IPS DF 19.7 (cell line): ENCODE results near the gene TIAM1.

Source experiments
- DNase-seq: peaks from one replicate; pipeline ENCODE4 v3.0.0-alpha.2; 2013; ENCODE audit warnings: low read depth, low spot score

Gene TIAM1

DNA sequence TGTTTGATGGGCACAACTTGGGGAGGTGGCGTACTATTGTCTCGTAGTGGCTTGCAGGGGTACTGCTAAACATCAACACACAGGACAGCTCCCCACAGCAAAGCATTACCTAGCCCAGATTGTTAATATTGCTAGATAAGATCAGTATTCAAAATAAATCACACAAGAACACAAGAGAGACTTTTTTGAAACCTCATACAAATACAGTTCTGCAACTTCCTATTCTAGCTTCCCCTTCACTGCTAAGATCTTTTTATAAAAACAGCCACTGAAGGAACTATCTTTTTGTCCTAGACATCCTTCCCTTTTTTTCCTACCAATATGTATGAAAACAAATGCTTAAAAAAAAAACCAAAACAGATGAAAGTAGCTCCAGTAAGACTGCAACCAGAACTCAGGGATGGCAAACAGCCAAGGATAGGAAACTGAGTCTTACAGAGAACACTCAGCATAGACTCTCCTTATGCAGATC is 167.9 kb downstream of the TIAM1 start:
- DNase-seq, result no peak

DNA sequence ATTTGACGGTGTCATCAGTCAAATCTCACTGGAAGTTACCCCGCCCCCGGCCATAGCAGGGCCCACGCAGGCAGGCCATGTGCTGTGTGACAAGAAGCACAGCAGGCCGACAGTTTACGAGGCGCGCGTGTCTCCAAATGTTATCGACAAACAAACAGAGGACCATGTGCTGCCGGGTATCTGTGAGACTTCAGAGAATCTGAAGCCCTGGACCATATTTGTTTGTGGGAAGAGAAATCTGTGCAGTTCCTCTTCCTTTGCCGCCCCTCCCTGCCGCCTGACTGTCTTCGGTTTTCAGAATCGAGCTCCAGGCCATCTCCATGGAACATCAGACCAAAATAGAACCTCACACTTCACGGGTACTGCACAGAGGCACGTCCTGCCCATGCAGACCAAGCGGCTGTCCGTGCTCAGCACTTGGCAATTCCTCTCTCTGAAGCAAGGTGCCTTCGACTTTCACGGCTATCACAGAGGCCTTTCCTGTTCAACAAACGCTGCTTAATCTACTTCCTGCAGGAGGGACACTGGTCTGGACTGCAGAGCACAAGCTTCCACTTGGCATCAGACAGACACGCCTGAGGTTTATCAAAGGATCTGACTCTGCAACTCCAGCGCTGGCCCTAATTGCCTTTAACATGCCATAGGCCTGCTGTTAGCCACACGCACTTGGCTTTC is 170.0 kb downstream of the TIAM1 start:
- no peak for DNase-seq

DNA sequence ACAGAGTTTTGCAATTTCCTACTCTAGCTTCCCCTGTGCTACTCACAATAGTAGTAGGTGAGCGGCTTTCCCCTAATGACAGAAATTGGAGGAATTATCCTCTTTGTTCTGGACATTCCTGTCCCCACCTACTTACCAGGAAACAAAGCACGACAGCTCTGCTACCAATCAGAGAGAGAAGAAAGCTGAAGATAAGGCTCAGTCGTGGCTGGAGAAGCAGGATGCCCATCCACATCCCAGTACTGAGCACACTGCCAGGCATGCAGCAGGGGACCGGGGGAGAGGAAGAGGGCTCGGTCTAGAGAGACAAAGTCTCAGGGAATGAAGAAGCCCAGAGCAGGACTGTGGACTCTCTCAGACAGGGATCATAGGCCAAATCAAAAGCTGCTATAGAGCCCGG is 171.7 kb downstream of the TIAM1 start:
- DNase-seq, result no peak

DNA sequence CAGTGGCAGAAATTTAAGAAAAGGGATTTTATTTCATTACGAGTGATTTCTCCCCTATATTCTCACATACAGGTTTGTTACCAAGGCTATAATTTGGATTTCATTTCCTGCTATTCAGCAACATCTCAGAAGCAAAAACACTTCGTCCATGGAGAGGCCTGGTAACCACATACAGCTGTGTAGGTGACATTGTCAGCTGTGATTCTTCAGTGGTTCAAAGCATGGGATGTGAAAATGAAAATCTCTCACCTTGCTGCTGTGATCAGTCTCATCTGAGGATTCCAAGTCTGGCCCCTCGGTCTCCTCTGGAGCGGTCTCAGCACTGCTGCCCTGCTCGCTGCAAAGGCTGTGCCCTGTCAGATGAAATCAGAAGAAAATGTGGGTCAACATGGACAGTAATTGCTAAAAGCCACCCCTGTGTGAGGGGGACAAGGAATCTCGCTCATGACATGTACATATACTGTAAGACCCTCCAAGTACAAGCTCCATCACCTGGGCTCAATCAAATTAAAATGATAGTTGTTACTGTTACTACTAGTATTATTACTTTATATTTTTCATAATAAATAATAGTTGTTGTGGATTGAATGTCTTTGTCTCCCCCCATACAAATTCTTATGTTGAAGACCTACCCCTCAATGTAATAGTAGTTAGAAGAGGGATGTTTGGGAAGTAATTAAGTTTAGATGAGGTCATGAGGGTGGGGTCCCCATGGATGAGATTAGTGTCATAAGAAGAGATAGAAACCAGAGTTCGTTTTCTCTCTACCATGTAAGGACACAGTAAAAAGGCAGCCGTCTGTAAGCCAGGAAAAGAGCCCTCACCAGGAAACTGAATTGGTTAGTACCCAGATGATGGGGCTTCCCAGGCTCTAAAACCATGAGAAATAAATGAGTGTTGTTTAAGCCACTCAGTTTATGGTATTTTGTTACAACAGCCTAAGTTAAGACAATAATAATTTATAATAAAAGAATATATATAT is 179.1 kb downstream of the TIAM1 start:
- DNase-seq, result no peak

DNA sequence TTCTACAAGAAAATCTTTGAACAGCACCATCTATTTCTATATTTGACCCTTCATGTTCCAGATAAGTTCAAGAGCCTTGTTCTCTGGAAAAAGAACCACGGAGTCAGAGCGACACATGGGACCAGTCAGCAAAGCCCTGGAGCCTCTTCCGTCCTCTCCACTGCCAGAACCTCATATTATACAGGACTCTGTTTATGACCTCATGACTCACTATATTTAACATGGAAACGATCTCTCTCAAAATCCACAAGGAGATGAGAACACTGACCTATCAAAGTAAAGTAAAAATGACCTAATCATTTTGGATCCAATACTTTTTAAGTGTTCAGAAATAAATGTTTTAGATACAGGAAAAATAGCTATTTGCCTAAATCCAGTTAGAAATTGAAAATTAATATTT is 181.2 kb downstream of the TIAM1 start:
- DNase-seq, result no peak

DNA sequence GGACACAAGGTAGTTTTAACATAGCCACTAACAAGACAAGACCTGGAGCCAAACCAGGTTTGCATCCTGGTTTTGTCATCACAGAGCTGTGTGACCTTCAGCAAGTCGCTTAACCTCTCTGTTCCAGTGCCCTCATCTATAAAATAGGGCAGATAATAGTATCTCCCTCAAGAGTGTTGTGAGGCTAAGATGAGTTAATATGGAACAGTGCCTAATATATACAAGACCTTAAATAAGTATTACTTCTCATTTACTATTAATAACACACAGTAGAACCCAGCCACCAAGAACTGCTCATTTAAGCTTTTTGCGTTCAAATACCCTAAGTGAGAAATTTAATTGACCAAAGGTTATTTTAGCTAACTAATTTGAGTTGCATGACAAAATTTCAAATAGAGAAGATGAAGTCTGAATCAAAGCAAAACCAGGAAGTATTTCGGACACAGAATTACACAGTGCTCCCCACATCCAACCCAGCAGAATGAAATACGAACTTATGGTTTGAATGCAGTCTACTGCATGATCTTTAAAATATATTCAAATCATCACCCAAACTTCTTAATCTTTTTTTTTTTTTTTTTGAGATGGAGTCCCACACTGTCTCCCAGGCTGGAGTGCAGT is 181.9 kb downstream of the TIAM1 start:
- DNase-seq, result no peak

DNA sequence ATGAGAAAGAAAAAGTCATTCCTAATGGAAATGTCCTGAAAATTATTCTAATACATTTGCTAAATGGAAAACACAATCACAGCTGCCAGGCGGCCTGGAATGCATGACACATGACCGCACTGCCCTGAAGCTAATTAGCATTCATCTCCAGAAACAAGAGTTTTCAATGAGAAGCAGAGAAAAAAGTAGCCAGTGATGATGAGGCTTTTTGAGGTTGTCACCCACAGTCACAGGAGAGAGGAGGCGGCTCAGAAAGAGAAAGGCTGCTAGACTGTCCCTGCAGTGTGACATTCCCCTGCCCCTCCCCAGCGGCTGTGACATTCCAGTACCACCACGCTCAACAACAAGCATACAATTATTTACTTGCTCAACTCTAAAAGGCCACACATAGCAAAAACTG is 182.9 kb downstream of the TIAM1 start:
- DNase-seq, result no peak

DNA sequence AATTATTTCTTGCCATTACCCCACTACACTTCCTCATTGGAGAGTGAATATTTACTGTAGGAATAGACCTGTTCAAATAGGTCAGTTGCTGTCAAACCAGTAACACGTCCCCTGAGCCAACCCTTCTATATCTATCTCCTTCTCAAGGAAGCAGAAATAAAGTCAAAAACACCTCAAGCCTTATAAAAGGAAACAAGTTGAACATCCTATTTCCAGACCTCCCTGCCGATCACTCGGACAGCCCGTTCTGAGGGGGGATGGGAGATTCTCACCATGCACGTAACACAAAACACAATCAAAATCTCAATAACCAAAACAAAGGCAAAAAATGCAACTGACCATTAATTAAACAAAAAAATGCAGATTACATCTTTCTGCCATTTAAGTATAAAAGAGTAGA is 184.3 kb downstream of the TIAM1 start:
- no peak for DNase-seq

DNA sequence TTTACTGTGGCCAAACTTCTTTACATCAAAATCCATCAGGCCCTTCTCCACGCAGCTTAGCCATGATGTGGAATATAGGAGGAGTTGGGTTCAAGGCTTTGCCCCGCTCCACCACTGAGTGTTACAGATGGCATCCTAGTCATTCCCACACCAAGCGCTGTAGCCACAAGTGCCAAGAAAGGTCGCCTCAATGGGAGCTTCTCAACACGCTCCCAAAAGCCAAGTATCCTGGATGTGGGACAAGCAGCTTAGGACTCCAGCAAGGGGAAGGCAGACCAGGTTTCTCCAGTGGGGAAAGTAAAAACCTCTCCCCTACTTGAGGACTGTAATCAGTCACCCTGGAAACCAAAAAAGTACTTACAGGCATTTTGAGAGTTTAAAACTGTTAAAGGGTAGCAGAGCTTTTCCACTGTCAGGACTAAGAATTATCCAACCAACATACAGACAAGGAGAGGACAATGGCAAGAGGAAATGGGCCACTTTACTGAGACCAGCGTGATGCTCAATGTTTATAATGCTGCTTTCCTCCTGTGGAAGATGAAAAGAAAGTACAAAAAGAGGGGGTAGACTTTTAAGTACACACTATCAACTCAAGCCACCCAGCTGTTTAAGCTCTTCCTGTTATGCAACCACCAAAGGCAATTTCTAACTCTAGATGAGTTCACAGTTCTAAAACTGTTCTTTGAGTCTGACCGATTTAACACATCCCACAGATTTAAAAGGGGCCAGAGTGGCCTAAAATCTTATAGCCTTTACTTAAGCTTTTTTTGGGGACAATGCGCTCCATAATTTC is 185.1 kb downstream of the TIAM1 start:
- DNase-seq, result no peak

DNA sequence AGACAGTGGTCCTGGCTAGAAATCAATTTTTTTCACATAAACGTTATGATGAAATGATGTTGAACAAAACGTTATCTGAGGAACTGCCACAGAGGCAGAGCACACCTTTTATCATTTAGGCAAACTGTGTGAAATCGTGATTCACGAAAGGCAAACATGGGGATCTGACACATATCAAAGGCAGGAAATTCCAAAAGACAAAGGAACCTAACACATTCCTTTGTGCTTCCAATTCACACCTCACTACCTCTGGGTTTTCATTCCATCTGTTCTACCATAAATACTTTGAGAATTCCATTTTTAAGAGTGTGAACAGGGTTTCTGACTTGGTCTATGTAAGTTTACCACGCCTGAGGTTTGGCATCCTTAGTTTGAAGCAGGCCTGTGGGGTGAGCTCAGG is 186.3 kb downstream of the TIAM1 start:
- no peak for DNase-seq

DNA sequence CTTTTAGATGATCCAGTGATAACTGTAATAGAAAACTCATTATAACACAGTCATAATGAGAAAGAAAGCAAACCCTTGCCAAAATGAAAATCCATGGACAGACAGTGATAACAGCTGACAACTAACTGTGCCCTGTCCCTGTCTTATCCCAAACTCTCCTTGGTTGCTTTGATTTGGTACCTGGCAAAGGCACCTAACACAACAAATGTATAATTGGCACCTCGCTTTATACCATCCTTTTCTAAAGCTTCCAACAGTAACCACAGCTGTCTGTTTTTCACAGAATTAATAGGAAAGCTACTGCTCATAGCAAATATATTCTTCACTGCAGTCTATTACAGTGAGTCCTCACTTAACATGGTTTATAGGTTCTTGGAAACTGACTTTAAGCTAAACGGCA is 187.4 kb downstream of the TIAM1 start:
- DNase-seq, result no peak

DNA sequence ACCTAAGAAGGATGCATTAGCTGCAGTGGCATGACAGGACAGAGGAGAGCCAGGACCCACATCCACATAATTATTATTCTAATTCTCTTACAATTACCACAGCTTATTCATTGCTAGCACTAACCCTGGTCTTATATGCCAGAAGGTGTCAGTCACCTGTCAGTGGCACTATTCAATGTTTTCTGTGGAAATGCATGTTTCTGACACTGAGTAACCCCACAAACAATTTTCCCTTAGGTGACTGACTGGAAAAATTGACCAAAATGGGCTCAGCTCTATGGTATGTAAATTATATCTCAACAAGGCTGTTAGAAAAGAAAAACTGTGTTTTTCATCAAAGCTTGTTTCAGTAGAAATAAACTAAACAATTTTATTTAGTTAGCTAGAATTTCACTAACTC is 187.9 kb downstream of the TIAM1 start:
- no peak for DNase-seq

DNA sequence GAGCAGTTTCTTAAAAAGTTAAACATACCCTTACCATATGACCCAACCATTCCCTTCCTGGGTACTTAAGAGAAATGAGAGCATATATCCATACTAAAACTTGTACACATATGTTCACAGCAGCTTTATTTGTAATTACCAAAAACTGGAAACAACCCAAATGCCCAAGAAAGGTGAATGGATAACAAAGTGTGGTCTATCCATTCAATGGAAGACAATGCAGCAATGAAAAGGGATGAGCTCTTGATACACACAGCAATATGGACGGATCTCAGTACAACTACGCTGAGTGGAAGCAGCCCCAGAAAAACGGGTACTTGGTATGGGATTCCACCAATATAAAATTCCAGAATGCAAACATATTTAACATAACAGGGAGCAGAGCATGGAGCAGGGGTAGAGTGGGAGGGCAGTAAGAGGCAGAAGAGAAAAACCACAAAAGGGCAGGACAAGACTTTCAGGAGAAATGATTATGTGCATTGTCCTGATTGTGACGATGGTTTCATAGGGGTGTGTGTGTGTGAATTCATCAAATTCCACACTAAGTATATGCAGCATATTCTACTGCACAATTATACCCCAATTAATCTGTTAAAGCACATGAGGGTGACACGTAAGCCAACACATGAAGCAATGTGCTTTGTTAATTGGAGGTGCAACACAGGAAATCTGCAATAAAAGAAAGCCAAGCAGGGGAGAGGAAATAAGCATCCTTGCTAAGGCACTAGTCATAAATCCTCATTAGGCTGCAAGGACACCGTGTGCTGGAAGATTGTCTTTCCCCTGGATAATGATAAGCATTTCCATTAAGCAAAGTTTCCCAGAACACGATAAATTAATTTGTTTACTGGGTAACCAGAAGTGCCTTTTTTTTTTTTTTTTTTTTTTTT is 192.7 kb downstream of the TIAM1 start:
- DNase-seq, result no peak

DNA sequence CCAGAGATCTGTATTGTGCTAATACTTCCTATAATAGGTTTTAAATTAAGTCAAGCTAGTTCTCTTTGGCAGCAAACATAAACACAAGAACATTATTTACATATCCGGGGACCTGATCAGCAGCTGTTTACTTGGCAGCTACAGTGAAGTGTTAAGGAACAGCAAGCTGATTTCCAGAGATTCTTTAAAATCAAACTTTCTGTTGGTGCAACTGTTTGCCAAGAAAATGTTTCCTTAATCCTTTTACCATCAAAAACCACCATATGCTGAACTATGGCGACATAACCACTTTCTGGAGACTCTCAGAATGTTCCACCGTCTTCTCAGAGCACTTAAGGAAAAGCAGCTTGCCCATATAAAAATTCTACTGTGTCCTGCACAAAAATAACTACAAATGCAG is 198.8 kb downstream of the TIAM1 start:
- DNase-seq, result no peak

DNA sequence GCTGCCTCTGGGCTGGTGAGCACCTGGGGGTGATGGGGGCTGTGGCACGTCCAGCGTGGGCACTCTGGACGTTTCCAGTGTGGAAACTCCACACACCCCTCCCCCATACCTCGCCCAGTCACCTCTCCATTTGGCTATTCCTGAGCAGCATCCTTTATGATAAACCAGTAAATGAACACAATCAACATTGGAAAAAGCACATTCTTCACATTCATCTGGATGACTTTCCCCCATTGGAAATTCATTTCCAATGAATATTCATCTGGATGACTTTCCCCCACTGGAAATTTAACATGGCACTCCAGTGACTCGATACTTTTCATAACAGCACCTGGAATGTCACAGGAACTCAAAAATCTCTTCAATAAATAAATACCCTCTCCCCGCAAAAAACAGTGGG is 201.0 kb downstream of the TIAM1 start:
- DNase-seq, result no peak

DNA sequence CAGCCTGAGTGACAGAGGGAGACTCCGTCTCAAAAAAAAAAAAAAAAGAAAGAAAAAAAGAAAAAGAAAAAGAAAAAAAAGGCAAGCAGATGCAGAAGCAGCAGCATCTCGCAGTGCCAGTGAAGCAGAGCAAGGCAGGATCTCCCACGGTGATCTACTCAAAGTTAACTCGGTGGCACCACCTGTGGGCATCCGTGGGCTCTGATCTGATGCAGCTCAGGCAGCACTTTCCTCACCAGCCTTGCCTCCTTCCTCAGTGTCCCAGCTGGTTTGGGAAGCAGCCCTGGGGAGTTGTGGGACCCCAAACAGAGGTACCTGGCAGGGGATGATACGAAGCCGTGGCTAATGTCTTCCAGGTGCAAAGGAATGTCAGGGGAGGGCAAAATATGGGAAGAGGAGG is 201.5 kb downstream of the TIAM1 start:
- DNase-seq, result no peak

DNA sequence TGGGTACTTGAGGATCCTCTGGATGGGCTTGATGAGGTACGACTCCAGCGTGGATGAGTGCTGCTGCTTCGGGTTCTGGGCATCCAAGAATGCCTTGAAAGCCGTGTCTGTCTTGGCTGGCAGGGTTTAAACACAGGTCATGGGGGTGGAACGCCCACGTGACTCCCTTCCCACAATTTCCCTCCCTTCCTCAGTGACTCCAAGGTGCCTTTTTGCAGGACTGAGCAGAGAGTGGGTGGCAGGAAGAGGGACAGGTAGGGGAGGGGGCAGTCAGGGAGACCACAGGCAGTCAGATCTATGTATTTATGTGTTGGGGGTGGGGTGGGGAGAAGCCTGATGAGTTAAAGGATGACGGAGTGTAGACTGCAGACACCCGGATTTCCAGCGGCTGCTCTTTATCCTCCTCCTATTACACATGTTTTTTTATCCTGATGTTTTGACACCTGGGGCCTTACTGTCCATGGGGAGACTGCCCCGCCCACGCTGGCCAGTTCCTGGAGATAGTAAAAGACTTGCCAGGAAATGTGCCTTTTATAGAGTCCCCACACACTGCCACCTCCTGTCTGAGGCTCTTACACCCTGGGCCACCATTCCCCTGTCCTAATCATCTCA is 202.6 kb downstream of the TIAM1 start:
- DNase-seq, result no peak

DNA sequence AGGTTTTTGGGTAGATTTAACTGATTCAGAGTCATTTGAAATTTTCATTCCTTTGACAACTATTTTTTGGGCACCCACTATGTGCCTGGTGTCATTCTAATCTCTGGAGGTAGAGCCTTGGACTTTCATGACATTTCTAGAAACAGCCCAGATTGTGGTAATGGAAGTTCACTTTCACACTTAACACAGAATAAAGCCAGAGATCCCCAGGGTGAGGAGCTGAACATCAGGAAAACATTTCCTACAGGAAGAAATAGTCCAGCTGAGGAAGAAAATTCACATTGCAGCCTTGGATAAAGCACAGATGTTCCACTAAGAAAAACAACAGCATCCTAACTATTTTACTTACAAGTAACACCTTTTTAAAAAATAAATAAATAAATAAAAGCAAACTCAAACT is 203.4 kb downstream of the TIAM1 start:
- no peak for DNase-seq

DNA sequence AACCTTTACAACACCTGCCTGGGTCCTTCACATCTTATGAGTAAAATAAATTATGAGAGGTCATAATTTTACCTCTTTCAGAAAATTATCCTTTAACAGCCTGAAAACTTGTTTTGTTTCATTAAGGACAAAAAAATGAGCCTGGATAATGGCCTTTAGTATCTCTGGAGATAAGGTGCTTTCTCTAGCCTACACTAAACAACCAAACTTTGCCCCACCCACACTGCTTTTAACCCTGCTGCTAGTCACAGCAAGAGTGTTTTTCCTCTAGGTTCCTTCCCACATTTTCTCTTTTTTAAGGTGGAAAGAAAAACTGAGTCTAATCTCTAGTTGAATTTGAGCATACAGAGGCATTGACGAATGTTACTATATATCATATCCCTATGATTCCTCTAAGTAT is 204.0 kb downstream of the TIAM1 start:
- DNase-seq, result no peak

DNA sequence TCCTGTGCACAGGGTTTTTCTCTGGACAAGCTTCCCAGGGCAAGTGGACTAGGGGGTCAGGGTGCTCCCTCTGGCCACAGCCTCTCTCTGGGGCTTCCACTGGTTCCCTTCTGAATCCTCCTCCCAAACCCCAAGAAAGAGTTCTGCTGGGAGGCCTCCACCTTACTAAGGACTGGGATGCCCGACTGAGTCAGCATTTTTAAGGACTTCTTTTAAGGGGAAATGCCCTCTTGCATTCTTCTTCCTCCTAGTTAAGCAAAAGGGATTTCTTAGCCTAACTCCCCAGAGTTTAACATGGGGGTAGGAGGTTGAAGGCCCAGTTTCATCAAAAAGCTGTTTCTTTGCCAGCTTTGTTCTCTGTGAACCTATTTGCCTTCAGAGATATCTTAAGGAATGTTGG is 206.1 kb downstream of the TIAM1 start:
- no peak for DNase-seq
